GM19455 (cell line): ENCODE data around the gene CUL9.
"Not testable (repeated sequence)": the region's sequence is repeated elsewhere in the genome, so short reads cannot be mapped to it uniquely, and the experiment has no call there.

Source experiments
- ATAC-seq: cut with Tn5 transposase; IDR thresholded peaks from one replicate; pipeline ENCODE4 v1.9.1; 2021; ENCODE audit not compliant: unreplicated experiment

The CUL9 gene

DNA sequence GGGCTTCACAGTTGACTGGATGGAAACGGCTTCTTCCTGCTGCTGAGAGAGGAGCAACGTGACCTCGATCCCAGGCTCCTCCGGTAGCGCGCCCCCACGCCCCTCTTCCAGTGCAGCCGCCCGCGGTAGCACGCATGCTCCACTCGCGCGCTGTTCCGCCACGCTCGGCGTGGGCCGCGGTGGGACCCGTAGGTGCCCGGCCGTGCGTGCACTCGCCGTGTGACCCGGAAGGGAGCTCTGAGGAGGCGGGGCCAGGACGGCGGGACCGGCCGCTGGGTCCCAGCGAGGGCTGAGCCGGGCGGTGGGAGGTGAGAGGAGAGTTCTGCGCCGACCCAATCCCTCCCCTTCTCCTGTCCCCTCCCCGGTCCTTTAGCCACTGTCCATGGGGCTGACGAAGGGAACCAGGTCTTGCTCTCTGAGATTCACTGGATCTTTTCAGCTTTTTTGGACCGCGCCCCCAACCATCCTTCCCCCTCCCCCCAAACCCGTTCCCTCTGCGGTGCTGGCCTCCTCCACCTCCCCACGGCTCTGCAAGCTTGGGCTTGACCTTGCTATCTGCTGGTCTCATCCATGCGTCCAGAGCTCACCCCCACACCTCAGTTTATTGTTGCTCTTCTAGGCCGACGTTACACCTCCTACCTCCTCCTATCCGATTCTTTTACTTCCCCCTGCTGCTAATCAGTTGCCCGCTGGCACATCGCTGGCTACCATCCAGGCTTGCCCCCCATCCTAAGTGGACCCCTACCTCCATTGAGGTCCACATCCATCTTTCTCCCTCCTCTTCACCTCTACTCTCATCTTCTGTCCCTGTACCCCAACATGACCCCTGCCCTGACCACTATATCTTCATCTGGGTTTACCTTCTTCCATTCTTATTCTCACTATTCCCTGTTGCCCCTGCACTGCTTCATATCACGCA, at the start of gene CUL9:
Gene CUL9 (plus strand): TSS at position 255 of the 919 bp plus-strand sequence. CDS start 2,115 bp downstream, outside the sequence.
- ATAC-seq = peak; percentile 85

DNA sequence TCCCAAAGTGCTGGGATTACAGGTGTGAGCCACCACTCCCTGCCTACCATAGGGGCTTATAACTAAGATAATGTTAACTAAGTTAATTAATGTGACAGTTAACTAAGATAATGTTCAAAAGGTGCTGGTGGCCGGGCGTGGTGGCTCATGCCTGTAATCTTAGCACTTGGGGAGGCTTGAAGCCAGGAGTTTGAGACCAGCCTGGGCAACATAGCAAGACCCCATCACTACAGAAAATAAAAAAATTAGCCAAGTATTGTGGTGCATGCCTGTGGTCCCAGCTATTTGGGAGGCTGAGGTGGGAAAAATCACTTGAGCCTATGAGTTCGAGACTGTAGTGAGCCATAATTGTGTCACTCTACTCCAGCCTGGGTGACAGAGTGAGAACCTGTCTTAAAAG, 43.7 kb upstream of the CUL9 start:
- no peak for ATAC-seq

DNA sequence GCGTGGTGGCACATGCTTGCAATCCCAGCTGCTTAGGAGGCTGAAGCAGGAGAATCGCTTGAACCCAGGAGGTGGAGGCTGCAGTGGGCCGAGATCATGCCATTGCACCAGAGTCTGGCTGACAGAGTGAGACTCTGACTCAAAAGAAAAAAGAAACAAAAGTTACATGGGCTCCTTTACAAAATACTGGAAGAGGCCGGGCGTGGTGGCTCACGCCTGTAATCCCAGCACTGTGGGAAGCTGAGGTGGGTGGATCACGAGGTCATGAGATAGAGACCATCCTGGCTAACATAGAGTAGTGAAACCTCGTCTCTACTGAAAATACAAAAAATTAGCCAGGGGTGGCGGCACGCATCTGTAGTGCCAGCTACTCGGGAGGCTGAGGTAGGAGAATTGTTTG, 42.0 kb upstream of the CUL9 start:
- ATAC-seq = not testable (repeated sequence)

DNA sequence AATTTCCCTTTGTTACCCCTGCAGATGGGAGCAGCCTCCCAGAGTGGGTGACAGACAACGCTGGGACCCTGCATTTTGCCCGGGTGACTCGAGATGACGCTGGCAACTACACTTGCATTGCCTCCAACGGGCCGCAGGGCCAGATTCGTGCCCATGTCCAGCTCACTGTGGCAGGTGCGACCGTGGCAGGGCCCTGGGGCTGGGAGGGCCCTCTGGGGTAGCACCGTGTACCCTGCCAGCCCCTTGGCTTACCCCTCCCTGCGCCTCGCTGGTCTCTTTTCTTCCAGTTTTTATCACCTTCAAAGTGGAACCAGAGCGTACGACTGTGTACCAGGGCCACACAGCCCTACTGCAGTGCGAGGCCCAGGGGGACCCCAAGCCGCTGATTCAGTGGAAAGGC, 40.4 kb upstream of the CUL9 start:
- no peak for ATAC-seq

DNA sequence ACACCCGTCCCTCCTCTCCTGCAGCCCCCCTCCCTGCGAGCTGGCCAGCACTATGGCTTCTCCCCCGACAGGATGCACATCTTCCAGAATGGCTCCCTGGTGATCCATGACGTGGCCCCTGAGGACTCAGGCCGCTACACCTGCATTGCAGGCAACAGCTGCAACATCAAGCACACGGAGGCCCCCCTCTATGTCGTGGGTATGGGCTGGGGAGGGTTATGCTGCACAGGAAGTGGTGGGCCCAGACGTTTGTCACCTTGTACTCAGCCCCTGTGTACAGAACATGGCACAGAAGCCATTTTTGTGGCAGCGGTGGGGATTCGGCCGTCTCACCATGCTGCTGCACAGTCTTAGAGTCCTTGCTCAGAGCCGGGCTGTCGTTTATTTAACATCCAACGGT, 39.9 kb upstream of the CUL9 start:
- no peak for ATAC-seq

DNA sequence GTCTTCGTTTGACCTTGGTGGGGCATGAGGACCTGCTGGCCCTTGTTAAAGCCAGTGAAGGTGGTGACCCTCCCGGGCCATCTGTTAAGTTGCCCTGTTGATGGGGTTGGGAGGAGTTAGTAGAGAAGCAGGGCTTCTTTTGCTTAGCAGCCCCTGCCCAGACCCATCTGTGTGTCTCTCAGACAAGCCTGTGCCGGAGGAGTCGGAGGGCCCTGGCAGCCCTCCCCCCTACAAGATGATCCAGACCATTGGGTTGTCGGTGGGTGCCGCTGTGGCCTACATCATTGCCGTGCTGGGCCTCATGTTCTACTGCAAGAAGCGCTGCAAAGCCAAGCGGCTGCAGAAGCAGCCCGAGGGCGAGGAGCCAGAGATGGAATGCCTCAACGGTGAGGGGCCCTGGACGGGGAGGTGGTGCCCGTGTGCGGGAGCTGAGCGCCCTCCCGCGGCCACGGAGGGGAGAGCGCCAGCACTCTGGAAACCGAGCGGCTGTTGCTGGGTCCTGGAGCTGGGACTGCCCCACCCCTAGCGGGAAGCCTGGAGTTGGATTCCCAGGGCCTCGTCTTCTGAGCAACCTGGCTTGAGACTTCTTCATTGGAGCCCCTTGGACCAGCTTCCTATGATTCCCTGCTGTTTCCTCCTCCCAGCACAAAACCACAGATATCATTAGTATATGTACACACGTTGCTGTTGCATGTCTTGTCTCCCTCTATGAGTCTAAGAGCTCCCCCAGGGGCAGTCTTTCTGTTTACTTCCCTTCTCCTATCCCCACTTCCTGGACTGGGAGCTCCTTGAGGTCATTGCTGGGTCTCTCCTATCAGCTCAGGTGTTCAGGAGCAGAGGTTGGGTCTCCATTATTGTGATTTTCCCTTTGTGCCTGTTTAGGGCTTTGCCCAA, 38.5 kb upstream of the CUL9 start:
- ATAC-seq = no peak

DNA sequence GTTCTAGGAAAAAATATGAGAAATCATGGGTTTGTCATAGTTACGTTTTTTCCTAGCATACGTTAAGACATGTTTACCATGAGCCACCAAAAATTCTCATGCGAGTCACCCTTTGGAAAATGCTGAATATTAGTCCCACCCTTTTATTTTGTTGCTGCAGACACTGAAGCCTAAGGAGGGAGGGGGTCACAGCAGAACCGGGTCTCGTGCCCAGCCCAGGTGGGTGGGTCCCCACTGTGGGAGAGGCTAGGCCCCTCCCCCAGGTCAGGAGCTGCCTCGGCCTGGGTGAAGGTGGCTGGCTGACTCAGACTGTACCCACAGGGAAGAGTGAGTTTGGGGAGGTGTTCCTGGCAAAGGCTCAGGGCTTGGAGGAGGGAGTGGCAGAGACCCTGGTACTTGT, 37.1 kb upstream of the CUL9 start:
- ATAC-seq = no peak

DNA sequence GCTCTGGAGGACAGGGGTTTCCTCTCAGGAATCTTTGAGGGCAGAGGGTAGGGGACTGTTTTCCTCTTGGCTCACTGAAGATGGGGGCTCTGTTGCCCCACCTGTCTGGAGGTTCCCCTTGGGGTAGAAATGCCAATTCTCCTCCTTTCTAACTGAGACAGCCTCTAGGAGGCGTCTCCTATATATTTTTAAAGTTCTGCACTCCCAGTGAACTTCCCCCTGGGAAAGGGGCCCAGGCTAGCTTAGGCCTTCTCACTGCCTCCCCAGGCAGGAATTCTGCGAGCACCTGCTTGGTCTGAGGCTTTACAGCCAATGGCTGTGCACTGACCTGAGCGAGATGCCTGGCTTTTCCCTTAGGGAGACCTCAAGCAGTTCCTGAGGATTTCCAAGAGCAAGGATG, 35.7 kb upstream of the CUL9 start:
- ATAC-seq = no peak

DNA sequence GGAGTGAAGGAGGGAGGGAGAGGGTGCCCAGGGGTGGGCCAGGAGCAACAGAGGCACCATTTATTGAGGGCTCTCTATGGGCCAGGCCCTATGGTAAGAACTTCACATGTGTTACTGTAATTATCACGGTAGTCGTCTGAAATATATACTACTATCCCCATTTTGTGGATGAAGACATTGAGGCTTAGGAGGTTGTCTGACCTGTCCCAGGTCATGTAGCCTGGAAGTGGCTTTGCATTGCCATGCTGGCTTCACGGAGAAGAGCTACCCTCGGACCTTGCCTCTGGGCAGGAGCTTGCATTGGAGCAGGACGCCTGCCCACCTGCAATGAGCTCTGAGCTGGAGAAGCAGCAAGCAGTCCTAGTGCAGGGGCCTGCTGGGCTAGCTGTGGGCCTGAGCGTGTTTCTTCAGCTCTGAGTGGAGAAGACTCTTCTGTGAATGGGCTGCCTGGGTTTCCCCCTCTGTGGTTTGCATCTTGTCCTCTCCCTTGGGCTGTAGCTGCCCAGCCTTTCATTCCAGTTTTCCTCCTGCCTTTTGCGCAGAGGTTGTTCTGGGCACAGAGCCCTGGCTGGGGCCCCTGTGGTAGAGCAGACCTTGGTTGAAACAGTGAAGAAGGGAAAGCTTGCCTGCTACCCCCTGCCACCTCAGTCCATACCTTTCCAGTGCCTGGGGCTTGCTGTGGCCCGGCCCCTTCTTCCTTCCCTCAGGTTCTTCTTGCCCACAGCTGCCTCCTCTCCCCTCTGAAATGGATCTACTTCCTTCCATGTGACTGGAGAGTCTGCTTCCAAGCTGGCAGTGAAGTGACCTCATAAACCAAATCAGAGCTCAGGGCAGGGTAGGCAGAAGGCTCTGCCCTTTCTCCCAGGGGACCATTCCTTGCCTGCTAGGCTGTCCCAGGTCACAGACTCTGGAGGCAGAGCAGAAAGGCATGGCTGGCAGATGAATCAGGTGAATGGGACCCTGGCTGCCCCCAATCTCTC, 35.0 kb upstream of the CUL9 start:
- no peak for ATAC-seq

DNA sequence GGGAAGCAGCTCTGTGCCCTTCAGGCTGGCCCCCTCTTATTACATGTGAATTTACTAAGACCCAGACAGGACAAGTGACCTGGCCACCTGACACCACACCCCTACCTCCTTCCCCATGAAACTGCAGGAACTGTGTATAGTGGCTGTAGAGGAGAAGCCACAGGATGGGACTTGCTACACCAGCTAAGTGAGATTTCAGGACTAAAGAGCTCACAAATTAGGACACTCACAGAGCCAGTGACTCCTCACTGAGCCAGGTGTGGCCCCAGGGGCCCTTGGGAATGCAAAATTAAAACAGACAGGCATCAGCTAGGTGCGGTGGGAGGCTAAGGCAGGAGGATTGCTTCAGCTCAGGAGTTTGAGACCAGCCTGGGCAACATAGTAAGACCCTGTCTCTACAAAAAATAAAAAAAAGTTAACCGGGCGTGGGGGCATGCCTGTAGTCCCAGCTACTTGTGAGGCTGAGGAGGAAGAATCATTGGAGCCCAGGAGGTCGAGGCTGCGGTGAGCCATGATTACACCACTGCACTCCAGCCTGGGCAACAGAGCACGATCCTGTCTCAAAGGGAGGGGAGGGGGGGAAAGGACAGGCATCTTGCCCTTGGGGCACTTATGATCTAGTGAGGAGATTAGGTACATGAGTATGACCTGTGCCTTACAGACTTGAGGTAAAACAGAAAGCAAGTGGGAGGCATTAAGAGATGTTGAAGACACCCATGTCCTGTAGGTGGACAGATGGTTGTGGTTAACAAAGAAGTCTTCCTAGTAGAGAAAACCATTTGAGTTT, 34.1 kb upstream of the CUL9 start:
- no peak for ATAC-seq

DNA sequence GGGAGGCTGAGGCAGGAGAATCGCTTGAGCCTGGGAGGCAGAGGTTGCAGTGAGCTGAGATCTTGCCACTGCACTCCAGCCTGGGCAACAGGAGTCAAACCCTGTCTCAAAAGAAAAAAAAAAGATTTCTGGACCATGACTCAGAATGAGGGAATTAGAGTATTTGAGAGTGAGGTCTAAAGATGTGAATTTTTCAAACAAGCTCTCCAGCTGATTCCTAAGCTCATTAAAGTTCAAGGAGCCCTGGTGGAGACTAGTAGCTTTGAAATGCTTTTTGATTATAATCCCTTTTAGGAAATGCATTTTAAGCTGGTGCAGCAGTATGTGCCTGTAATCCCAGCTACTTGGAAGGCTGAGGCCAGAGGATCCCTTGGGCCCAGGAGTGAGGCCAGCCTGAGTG, 32.7 kb upstream of the CUL9 start:
- no peak for ATAC-seq

DNA sequence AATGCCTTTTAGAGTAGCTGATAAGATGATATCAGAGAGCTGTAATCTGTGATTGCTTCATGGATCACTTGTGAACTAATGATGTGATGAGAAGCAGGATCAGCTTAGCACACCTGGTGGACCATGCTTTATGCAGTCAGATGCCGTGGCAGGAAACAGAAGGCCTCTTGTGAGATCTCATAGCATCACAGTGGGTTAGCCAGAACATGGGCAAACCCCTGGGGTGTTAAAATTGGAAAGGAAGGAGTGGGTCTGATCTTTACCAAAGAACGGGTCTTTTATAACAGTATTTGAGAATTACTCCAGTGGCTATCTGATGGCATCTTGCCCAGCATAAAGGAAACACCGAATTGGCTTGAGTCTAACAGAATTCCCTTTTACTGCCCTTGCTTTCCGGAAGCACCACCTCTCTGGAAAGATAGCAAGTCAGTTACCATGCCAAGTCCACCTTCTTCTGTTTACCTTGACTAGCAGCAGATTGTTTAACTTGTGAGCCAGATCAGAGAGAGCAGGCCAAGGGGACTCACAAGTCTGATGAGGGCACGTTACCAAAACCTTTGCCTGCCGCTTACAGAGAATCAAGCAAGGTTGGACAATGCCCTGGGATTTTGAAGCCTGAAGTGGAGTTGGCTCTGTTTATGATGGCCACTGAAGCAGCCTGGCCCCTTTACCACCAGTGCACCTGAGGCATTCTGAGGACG, 31.8 kb upstream of the CUL9 start:
- ATAC-seq = no peak

DNA sequence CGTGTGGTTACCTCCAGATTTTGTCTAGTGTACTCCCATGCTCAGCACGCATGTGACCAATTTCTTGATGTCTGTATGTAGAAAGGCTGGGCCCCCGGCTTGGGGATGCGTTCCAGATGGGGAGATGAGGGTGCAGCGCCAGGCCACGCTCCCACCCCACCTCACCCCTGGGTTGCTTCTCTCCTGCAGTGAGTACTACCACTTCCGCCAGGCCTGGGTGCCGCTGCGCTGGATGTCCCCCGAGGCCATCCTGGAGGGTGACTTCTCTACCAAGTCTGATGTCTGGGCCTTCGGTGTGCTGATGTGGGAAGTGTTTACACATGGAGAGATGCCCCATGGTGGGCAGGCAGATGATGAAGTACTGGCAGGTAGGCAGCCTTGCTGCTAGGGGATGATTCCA, 22.4 kb upstream of the CUL9 start:
- ATAC-seq = no peak

DNA sequence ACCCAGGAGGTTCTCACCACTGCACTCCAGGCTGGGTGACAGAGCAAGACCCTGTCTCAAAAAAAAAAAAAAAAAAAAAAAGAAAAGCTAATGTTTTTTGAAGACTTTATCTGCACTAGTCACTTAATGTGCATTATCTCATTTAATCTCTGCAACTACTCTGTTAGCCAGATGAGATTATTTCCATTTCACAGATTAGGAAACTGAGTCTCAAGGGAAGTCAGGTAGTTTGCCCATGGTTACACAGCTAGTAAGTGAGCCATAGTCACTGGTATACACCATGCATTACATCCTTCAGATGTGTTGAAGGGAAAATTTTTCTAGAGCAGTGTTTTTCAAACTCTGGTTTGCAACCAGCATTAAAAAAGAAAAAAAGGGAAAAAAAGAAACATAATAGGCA, 18.1 kb upstream of the CUL9 start:
- ATAC-seq = no peak

DNA sequence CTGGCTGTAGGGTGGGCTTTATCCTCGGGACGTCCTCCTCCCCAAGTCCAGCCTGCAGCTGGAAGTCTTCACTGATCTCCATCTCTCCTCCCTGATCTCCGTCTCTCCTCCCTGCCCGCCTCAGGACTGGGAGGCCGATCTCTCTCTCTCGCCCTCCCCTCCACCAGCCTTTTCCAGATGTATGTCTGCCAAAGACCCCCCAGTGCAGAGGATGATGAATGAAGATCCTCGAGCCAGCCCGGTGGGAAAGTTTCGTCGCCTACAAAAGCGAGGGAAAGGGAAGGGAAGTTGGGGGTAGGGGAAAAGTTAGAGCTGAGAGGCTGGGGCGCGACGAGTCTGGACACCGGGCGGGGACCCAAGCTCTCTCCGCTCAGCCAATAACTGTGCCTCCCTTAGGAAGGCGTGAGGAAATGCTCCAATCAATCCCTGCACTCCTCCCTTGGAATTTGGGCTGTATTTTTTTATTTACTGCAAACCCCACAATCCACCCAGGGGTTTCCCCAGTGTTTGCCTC, 11.5 kb upstream of the CUL9 start:
- ATAC-seq = no peak

DNA sequence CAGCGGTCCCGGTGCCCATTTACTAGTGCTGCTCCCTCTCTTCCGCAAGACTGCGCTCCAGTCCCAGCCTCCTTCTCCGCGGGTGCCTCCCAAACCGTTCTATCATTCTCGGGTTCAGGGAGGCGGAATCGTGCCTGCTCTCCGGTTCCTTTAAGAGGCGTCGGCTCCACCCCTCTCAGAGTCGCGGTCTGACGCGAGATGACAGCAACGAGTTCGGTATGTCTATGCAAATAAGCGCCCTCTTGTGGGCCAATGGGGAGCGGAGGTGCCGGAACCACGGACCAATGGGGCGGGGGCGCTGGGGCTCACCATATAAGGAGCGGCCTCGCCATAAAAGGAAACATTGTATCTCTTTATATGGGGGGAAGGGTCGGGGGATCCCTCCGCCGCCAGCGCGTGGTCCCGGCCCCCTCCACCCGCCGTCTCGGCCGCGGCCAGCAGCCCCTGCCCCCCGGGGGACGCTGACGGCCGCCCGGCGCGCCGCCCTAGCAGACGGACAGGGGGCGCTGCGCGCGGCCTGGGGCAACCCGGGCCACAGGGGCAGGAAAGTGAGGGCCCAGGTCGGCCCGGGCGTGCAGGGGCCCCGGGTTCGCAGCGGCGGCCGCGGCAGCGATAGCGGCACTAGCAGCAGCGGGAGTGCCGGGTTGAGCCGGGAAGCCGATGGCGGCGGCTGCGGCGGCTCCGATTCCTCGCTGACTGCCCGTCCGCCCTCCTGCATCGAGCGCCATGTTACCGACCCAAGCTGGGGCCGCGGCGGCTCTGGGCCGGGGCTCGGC, 10.9 kb upstream of the CUL9 start, which contains the start of gene SRF:
Gene SRF (plus strand): TSS at position 339 of the 776 bp plus-strand sequence. CDS start 388 bp downstream, at position 727.
- ATAC-seq = peak; percentile 53

DNA sequence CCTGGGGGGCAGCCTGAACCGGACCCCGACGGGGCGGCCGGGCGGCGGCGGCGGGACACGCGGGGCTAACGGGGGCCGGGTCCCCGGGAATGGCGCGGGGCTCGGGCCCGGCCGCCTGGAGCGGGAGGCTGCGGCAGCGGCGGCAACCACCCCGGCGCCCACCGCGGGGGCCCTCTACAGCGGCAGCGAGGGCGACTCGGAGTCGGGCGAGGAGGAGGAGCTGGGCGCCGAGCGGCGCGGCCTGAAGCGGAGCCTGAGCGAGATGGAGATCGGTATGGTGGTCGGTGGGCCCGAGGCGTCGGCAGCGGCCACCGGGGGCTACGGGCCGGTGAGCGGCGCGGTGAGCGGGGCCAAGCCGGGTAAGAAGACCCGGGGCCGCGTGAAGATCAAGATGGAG, 10.3 kb upstream of the CUL9 start:
- ATAC-seq = no peak
